ENCODE results near the gene ABCG5.
A peak's percentile ranks its signal among the peaks of the same experiment; 100 is the strongest.

ABCG5 gene

GRCh38 chr2:43803113-43803512 is 35.5 kb downstream of the ABCG5 start:
- no peak for DNase-seq

- no peak for DNase-seq
These were observed 36.5 kb downstream of the ABCG5 start for GRCh38 chr2:43802135-43802534.

- DNase-seq = no peak
These were observed 37.7 kb downstream of the ABCG5 start for GRCh38 chr2:43800894-43801293.

GRCh38 chr2:43798300-43798699 is 40.3 kb downstream of the ABCG5 start:
- DNase-seq = no peak

GRCh38 chr2:43796206-43796605 is 42.4 kb downstream of the ABCG5 start:
- no peak for DNase-seq

GRCh38 chr2:43794956-43795355 is 43.7 kb downstream of the ABCG5 start:
- DNase-seq = no peak

- DNase-seq = no peak
These were observed 46.0 kb downstream of the ABCG5 start for GRCh38 chr2:43792653-43793052.

GRCh38 chr2:43791035-43791765 is 47.4 kb downstream of the ABCG5 start:
- no peak for DNase-seq

GRCh38 chr2:43790147-43790546 is 48.5 kb downstream of the ABCG5 start:
- DNase-seq = no peak

- no peak for DNase-seq
These were observed 50.0 kb downstream of the ABCG5 start for GRCh38 chr2:43788646-43789045.

GRCh38 chr2:43787895-43788294 is 50.7 kb downstream of the ABCG5 start:
- DNase-seq = no peak

GRCh38 chr2:43778233-43778632 is 60.4 kb downstream of the ABCG5 start:
- DNase-seq = no peak

- no peak for DNase-seq
These were observed 61.2 kb downstream of the ABCG5 start for GRCh38 chr2:43777306-43777926.

- no peak for DNase-seq
These were observed 62.3 kb downstream of the ABCG5 start for GRCh38 chr2:43776324-43776723.

GRCh38 chr2:43774617-43775016 is 64.0 kb downstream of the ABCG5 start:
- no peak for DNase-seq

- peak; percentile 86 to 90 for DNase-seq
These were observed 64.6 kb downstream of the ABCG5 start, which contains the start of gene DYNC2LI1 for GRCh38 chr2:43773876-43774613. Gene DYNC2LI1, plus strand, starts transcription at chr2:43774039. Its CDS starts 100 bp downstream, at chr2:43774139.

GRCh38 chr2:43766006-43766405 is 72.6 kb downstream of the ABCG5 start:
- DNase-seq = no peak

GRCh38 chr2:43764086-43764705 is 74.4 kb downstream of the ABCG5 start:
- DNase-seq = no peak

GRCh38 chr2:43763091-43763490 is 75.5 kb downstream of the ABCG5 start:
- DNase-seq = no peak

Measured in hippocampal formation (tissue), 2 donors.